Natural killer cell (primary cell): ENCODE measurements around the gene SYNM. TPM values are rescaled to one million over a fixed set of nuclear protein-coding genes. Genes with fewer than 3 reads are reported as not detected.

Experiments used
- ATAC-seq, 3 donors: fragments of 150-1000 bp in 2 of 3; fragments of 200-7000 bp in 1 of 3; cut with Tn5 transposase; 1 replicate in 1 of 3; 2 replicates in 2 of 3; pipeline ENCODE4 v1.10.0; 2021; ENCODE audit warnings: mild to moderate bottlenecking in 2 of 3, moderate library complexity in 2 of 3
- DNase-seq, 2 donors: peaks; one replicate each; pipeline versions ENCODE4 v3.0.0 to v3.0.0-alpha.2; 2013 to 2021; ENCODE audit warnings: mixed read lengths in 1 of 2
- H3K27ac ChIP-seq: one replicate; pipeline ENCODE4 v1.5.1; 2013; ENCODE audit warnings: mild to moderate bottlenecking, low read length
- H3K27me3 ChIP-seq: one replicate; pipeline ENCODE4 v1.6.1; 2013; ENCODE audit warnings: low read length; ENCODE audit not compliant: control insufficient read depth, insufficient read depth
- H3K36me3 ChIP-seq: one replicate; pipeline ENCODE4 v1.6.1; 2013; ENCODE audit warnings: low read length; ENCODE audit not compliant: control insufficient read depth, insufficient read depth
- H3K4me1 ChIP-seq: one replicate; pipeline ENCODE4 v1.6.1; 2013; ENCODE audit warnings: low read length; ENCODE audit not compliant: control insufficient read depth, insufficient read depth
- H3K4me3 ChIP-seq: one replicate; pipeline ENCODE4 v1.5.1; 2013; ENCODE audit warnings: low read length
- H3K9me3 ChIP-seq: one replicate; pipeline ENCODE4 v1.6.1; 2013; ENCODE audit warnings: low read length; ENCODE audit not compliant: control insufficient read depth, insufficient read depth
- H3K27ac Mint-ChIP-seq, 2 donors: one replicate each; pipeline ENCODE4 v1.8.0; 2022; ENCODE audit warnings: mild to moderate bottlenecking in 2 of 2, mixed read lengths in 2 of 2, moderate library complexity in 1 of 2
- H3K27me3 Mint-ChIP-seq, 2 donors: one replicate each; pipeline ENCODE4 v1.8.0; 2022; ENCODE audit warnings: low read depth in 2 of 2, mixed read lengths in 2 of 2
- H3K36me3 Mint-ChIP-seq: one replicate; pipeline ENCODE4 v1.8.0; 2022; ENCODE audit warnings: mixed read lengths
- H3K4me1 Mint-ChIP-seq, 2 donors: one replicate each; pipeline ENCODE4 v1.8.0; 2022; ENCODE audit warnings: mixed read lengths in 2 of 2
- H3K4me3 Mint-ChIP-seq: one replicate; pipeline ENCODE4 v1.8.0; 2022; ENCODE audit warnings: mild to moderate bottlenecking, moderate library complexity, mixed read lengths
- H3K9me3 Mint-ChIP-seq, 2 donors: one replicate each; pipeline ENCODE4 v1.8.0; 2022; ENCODE audit warnings: mixed read lengths in 2 of 2
- CTCF ChIP-seq: fragments of 200-600 bp; IDR thresholded peaks from one replicate; pipeline ENCODE4 v1.8.0; 2022; ENCODE audit warnings: antibody characterized with exemption
- WGBS: methylation state at CpG from one replicate; pipeline ENCODE4 v1.1.7; 2013; ENCODE audit warnings: missing lambda C conversion rate; ENCODE audit not compliant: insufficient coverage; 5-methylcytosine and 5-hydroxymethylcytosine counted together
- intact Hi-C: fragments of 100-400 bp; cut with micrococcal nuclease; formaldehyde crosslinking; loops from one replicate; pipeline ENCODE4 v1.14.2; 2022
- total RNA-seq, 4 donors: library from RNA; stranded (reverse); fragments of 120-200 nt in 1 of 4; gene quantifications; one replicate each; pipeline versions ENCODE4 v1.2.3 to v1.2.4, GENCODE V29; 2013 to 2022

The SYNM gene
- total RNA-seq, 3 donors from 2014 or later (not counting 1 experiment from before 2014, with no cell fraction given) = 0.11 to 0.48 (median 0.42) TPM

- no peaks in the 10 kb centered on the region for H3K9me3 ChIP-seq
- H3K4me3 ChIP-seq = no peak overlapping the region
- H3K27ac Mint-ChIP-seq = no peak overlapping the region
- no peaks in the 10 kb centered on the region for H3K36me3 Mint-ChIP-seq
- no peak overlapping the region for H3K27ac ChIP-seq
- H3K4me1 Mint-ChIP-seq = no peaks in the 10 kb centered on the region
- no peaks in the 10 kb centered on the region for H3K36me3 ChIP-seq
- intact Hi-C loops = no loop called here
- peaks cover 0 to 4% of the 10 kb centered on the region in 2 donors for H3K27me3 Mint-ChIP-seq
- no peak for TF ChIP-seq CTCF
- ATAC-seq (no peak), DNase-seq (no peak)
- 85% methylated on average over 29 of the region's 29 CpGs for WGBS
- no peak overlapping the region for H3K4me3 Mint-ChIP-seq
- H3K9me3 Mint-ChIP-seq = no peaks in the 10 kb centered on the region
- H3K4me1 ChIP-seq = peaks cover 4% of the 10 kb centered on the region
- no peaks in the 10 kb centered on the region for H3K27me3 ChIP-seq
Observed at GRCh38 chr15:99125061-99125891, 20.4 kb downstream of the SYNM start.

DNA sequence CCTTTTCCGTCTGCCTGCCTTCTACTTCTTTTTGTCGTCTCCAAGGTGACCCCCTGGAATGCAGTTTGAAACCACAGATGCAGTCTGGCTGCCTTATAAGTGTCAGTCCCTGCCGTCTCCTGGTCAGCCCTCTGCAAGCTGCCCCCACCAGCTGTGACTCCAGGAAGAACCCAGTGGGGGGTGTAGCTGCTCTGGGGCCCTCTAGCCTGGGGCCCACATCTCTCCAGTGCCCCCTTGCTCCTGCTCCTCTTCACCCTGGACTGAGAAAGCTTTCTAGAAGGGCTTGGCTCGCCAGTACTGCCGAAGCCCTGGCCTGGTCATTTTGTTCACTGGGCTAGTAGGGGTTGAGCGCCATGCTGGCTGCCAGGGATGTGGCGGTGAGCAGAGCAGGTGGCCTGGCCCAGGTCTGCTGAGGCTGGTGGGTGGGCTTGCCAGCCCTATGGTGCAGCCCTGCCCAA lies 21.3 kb downstream of the SYNM start:
- Histone ChIP-seq H3K27me3 (no peaks in the 10 kb centered on the region), H3K4me3 (no peak overlapping the region), H3K27ac (no peak overlapping the region), H3K9me3 (no peaks in the 10 kb centered on the region), H3K36me3 (no peaks in the 10 kb centered on the region), H3K4me1 (peaks cover 4% of the 10 kb centered on the region)
- ATAC-seq (no peak), DNase-seq (no peak)
- H3K36me3 Mint-ChIP-seq = no peaks in the 10 kb centered on the region
- 85% methylated on average over 7 of the region's 7 CpGs for WGBS
- no peaks in the 10 kb centered on the region for H3K4me1 Mint-ChIP-seq
- no peak overlapping the region for H3K27ac Mint-ChIP-seq
- TF ChIP-seq CTCF = no peak
- no peak overlapping the region for H3K4me3 Mint-ChIP-seq
- peaks cover 0 to 4% of the 10 kb centered on the region in 2 donors for H3K27me3 Mint-ChIP-seq
- intact Hi-C loops = no loop called here
- no peaks in the 10 kb centered on the region for H3K9me3 Mint-ChIP-seq

DNA sequence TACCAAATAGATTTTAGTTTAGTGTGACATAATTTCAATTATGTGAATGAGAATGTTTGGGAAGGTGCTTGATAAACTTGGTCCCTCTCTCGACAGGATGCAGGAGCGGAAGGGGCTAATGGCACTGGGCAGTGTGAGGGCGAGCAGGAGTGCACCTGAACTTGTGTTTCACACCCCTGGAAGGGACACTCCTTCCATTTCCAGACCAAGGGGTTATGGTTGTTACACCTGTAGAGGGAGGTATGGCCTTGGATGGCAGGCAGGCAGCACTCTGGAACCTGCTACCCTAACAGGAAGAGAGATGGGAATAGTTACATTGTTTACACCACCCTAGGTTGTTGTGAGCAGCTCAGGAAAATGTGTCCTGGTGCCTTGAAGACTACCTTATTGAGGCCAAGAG lies 22.1 kb downstream of the SYNM start:
- intact Hi-C loops = no loop called here
- Histone ChIP-seq H3K4me1 (peaks cover 4% of the 10 kb centered on the region), H3K36me3 (no peaks in the 10 kb centered on the region), H3K4me3 (no peak overlapping the region), H3K27me3 (no peaks in the 10 kb centered on the region), H3K27ac (no peak overlapping the region), H3K9me3 (no peaks in the 10 kb centered on the region)
- no peak for TF ChIP-seq CTCF
- H3K36me3 Mint-ChIP-seq = no peaks in the 10 kb centered on the region
- DNase-seq = no peak
- no peak overlapping the region for H3K4me3 Mint-ChIP-seq
- no peak for ATAC-seq
- no peaks in the 10 kb centered on the region for H3K9me3 Mint-ChIP-seq
- no peaks in the 10 kb centered on the region for H3K4me1 Mint-ChIP-seq
- H3K27ac Mint-ChIP-seq = no peak overlapping the region
- 88% methylated on average over 3 of the region's 3 CpGs for WGBS
- peaks cover 0 to 4% of the 10 kb centered on the region in 2 donors for H3K27me3 Mint-ChIP-seq
